Measurements from ENCODE around the gene METRN.

DNA sequence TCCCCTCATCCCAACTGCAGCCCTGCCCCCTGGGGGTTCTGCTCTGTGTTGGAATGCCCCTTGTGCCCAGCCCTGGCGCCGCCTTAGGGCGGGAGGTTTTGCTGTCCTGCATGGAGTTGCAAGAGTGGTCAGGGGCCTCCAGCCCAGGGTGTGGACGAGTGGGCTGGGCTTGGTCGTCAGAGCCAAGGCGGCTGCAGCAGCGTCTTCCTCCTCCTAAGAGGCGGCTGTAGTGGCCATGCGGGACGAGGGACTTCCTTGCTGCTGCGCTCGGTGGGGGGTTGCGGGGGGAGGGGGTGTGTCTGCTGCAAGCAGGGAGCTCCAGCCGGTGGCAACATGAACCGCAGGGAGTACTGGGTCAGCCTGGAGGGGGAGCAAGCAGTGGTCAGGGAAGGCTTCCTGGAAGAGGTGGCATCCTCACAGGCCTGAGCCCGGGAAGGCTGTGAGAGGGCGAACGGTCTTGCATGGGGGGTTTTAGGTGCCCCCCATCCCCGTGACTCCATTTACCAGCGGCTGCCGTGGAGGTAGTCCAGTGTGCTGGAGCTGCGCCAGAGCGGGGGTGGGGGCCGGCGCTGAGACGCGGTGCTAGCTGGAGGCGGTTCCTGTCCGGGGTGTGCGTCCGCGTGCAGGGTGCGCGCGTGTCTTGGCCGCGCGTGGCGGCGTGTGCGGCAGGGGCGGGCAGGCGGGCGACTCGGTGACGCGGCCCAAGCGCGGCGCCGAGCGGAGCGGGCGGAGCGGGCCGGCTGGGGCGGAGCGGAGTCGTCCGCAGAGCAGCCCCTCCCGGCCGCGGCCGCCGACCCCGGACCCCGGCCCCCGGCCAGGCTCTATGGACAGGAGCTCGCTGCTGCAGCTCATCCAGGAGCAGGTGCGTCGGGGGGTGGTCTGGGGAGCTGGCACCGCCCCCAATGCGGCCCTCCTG lies 39.7 kb upstream of the METRN start, which contains the start of gene RHBDL1:
- no peak for TF ChIP-seq POLR2A (IDR thresholded peaks at IDR 0.05)
- TF ChIP-seq, protein P1, sequence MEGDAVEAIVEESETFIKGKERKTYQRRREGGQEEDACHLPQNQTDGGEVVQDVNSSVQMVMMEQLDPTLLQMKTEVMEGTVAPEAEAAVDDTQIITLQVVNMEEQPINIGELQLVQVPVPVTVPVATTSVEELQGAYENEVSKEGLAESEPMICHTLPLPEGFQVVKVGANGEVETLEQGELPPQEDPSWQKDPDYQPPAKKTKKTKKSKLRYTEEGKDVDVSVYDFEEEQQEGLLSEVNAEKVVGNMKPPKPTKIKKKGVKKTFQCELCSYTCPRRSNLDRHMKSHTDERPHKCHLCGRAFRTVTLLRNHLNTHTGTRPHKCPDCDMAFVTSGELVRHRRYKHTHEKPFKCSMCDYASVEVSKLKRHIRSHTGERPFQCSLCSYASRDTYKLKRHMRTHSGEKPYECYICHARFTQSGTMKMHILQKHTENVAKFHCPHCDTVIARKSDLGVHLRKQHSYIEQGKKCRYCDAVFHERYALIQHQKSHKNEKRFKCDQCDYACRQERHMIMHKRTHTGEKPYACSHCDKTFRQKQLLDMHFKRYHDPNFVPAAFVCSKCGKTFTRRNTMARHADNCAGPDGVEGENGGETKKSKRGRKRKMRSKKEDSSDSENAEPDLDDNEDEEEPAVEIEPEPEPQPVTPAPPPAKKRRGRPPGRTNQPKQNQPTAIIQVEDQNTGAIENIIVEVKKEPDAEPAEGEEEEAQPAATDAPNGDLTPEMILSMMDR (IDR thresholded peaks at IDR 0.05) = no peak
